ENCODE data around the gene BRD3OS. TPM values are rescaled to one million over a fixed set of nuclear protein-coding genes. Genes with fewer than 3 reads are reported as not detected.

Gene BRD3OS
- total and polyA plus RNA-seq, 2 of the 4 experiments (the other 2 are of a cell fraction) = 15.8 to 20.7 TPM

DNA sequence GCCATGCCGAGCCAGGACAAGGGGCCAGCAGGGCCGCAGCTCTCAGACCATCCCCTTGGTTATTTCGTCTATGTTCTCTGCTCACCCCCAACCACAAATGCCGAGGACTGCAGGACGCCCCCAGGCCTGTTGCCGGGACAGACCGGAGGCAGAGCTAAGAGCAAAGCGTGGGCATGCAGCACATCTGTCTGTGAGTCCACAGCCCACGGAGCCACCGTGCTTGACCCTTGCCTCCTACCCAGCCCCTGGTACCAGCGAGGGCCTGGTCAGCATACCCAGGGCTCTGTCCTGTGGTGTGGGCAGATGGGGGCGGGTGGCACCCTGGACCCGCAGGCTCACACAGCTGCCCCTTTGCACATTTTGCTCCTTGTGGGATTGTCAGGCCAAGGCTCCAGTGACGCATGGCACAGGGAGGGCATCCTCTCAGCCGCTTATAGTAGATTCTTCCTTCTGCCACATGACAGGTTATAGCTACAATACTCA lies 37.8 kb downstream of the BRD3OS start:
- intact Hi-C loops (cut with micrococcal nuclease) (loop anchor here (10.0 kb wide), 2 partner anchors 262 to 382 kb away; partner anchors contain the start of gene RXRA), in situ Hi-C loops (cut with MboI; ENCODE audit: low sequenced_read_pairs) (no loop called here), dilution Hi-C loops (cut with HindIII; ENCODE audit: low sequenced_read_pairs, unreplicated experiment) (no loop called here)
- no peak overlapping the region for H3K9ac ChIP-seq (ENCODE audit: low read depth, low read length)
- ChIA-PET CTCF (no interaction called here), POLR2A (ENCODE audit: unreplicated experiment) (no interaction called here)
- no peak overlapping the region for H2AK5ac ChIP-seq (ENCODE audit: low read depth, low read length)
- H4K8ac ChIP-seq (ENCODE audit: low read depth in 2 of 2, low read length in 2 of 2) = no peak overlapping the region
- H2BK15ac ChIP-seq (ENCODE audit: low read depth, low read length) = no peak overlapping the region
- H3K4me2 ChIP-seq (ENCODE audit: low read depth, low read length) = no peak overlapping the region
- no peak overlapping the region for H3K56ac ChIP-seq (ENCODE audit: extremely low read depth, insufficient read depth, low read length)
- ATAC-seq (ENCODE audit: low read depth) = no peak
- peaks cover 11% of the 10 kb centered on the region for H3K4me1 ChIP-seq (ENCODE audit: control insufficient read depth, insufficient read depth, low read length)
- H3K18ac ChIP-seq (ENCODE audit: low read depth, low read length) = no peak overlapping the region
- DNase-seq = no peak
- H4K20me1 ChIP-seq (ENCODE audit: insufficient read depth, low read length) = peaks cover 87% of the 10 kb centered on the region
- peaks cover 30 to 88% of the 10 kb centered on the region in 2 experiments for H3K79me1 ChIP-seq (ENCODE audit: low read depth in 1 of 2, low read length in 2 of 2)
- no peak overlapping the region for H4K5ac ChIP-seq (ENCODE audit: low read depth, low read length)
- H3K36me3 ChIP-seq (ENCODE audit: control insufficient read depth, insufficient read depth, low read length) = no peaks in the 10 kb centered on the region
- H3K4ac ChIP-seq (ENCODE audit: low read depth, low read length) = no peak overlapping the region
- 88% methylated on average over 5 of the region's 15 CpGs; no CpG with 5 or more reads in 1 of the 2 experiments for WGBS, 2 experiments (ENCODE audit: extremely low coverage in 2 of 2, insufficient read length in 1 of 2)
- no peak overlapping the region for H3K14ac ChIP-seq (replicated peaks; ENCODE audit: low read depth, low read length)
- no peak overlapping the region for H4K91ac ChIP-seq (ENCODE audit: insufficient read depth, low read depth, low read length)
- H3K4me3 ChIP-seq (ENCODE audit: insufficient read depth, low read depth, low read length) = no peak overlapping the region
- BruUV-seq (replicated peaks) = no TSS peak
- H3K27ac ChIP-seq (ENCODE audit: insufficient read depth, low read length) = no peak overlapping the region
- TF ChIP-seq SMC3 (IDR thresholded peaks at IDR 0.05; ENCODE audit: low read depth, low read length) = no peak
- TF ChIP-seq CEBPB (IDR thresholded peaks at IDR 0.05; ENCODE audit: low read depth, low read length) = no peak
- no peak for TF ChIP-seq RFX5 (IDR thresholded peaks at IDR 0.05; ENCODE audit: low read depth, low read length)
- TF ChIP-seq CHD1 (IDR thresholded peaks at IDR 0.05; ENCODE audit: low read depth, low read length) = no peak
- no peak for TF ChIP-seq MAFK (IDR thresholded peaks at IDR 0.05; ENCODE audit: low read depth, low read length)
- no peak for TF ChIP-seq USF2 (IDR thresholded peaks at IDR 0.05; ENCODE audit: low read depth, low read length)
- TF ChIP-seq POLR2A (IDR thresholded peaks at IDR 0.05; ENCODE audit: low read depth, low read length) = no peak
- TF ChIP-seq, protein P1, sequence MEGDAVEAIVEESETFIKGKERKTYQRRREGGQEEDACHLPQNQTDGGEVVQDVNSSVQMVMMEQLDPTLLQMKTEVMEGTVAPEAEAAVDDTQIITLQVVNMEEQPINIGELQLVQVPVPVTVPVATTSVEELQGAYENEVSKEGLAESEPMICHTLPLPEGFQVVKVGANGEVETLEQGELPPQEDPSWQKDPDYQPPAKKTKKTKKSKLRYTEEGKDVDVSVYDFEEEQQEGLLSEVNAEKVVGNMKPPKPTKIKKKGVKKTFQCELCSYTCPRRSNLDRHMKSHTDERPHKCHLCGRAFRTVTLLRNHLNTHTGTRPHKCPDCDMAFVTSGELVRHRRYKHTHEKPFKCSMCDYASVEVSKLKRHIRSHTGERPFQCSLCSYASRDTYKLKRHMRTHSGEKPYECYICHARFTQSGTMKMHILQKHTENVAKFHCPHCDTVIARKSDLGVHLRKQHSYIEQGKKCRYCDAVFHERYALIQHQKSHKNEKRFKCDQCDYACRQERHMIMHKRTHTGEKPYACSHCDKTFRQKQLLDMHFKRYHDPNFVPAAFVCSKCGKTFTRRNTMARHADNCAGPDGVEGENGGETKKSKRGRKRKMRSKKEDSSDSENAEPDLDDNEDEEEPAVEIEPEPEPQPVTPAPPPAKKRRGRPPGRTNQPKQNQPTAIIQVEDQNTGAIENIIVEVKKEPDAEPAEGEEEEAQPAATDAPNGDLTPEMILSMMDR (conservative IDR thresholded peaks at IDR 0.05; ENCODE audit: low read depth, low read length) = no peak
- no peak for TF ChIP-seq NFE2L2 (IDR thresholded peaks at IDR 0.05; ENCODE audit: low read depth, low read length)
- TF ChIP-seq MAZ (IDR thresholded peaks at IDR 0.05; ENCODE audit: borderline replicate concordance, low read depth, low read length) = no peak
- no peak for TF ChIP-seq FOS (IDR thresholded peaks at IDR 0.05; ENCODE audit: low read depth, low read length)
- TF ChIP-seq RAD21 (IDR thresholded peaks at IDR 0.05; ENCODE audit: low read length) = no peak
- no peak for TF ChIP-seq RCOR1 (IDR thresholded peaks at IDR 0.05; ENCODE audit: insufficient replicate concordance, low read length)
- TF ChIP-seq ELK1 (IDR thresholded peaks at IDR 0.05; ENCODE audit: borderline replicate concordance, low read depth, low read length) = no peak
- TF ChIP-seq MXI1 (IDR thresholded peaks at IDR 0.05; ENCODE audit: borderline replicate concordance, low read depth, low read length) = no peak
- no peak for TF ChIP-seq BHLHE40 (IDR thresholded peaks at IDR 0.05; ENCODE audit: low read depth, low read length)
- H2BK5ac ChIP-seq (ENCODE audit: low read depth, low read length, poor library complexity, severe bottlenecking) = no peak overlapping the region
- H3K23ac ChIP-seq (ENCODE audit: low read depth, low read length) = no peak overlapping the region
- H3K9me1 ChIP-seq (ENCODE audit: insufficient read depth, low read length) = peaks cover 15% of the 10 kb centered on the region; the same call in 1 of the 2 replicates
- no peak overlapping the region for H2BK20ac ChIP-seq (ENCODE audit: low read depth, low read length)
- H2AK9ac ChIP-seq (replicated peaks; ENCODE audit: low read depth, low read length, poor library complexity) = no peak overlapping the region
- no peak overlapping the region for H2BK120ac ChIP-seq (ENCODE audit: low read depth, low read length)
- H3K27me3 ChIP-seq (ENCODE audit: control insufficient read depth, insufficient read depth, low read length) = no peaks in the 10 kb centered on the region
- H2AFZ ChIP-seq (replicated peaks; ENCODE audit: low read length, poor library complexity) = no peak overlapping the region
- no peaks in the 10 kb centered on the region for H3K9me3 ChIP-seq (ENCODE audit: control insufficient read depth, insufficient read depth, low read length)
